ENCODE measurements around the gene SPAG9.
A peak's percentile ranks its signal among the peaks of the same experiment; 100 is the strongest.

SPAG9 gene

GRCh38 chr17:51029142-51029541 is 91.5 kb downstream of the SPAG9 start:
- TF ChIP-seq, protein P1, sequence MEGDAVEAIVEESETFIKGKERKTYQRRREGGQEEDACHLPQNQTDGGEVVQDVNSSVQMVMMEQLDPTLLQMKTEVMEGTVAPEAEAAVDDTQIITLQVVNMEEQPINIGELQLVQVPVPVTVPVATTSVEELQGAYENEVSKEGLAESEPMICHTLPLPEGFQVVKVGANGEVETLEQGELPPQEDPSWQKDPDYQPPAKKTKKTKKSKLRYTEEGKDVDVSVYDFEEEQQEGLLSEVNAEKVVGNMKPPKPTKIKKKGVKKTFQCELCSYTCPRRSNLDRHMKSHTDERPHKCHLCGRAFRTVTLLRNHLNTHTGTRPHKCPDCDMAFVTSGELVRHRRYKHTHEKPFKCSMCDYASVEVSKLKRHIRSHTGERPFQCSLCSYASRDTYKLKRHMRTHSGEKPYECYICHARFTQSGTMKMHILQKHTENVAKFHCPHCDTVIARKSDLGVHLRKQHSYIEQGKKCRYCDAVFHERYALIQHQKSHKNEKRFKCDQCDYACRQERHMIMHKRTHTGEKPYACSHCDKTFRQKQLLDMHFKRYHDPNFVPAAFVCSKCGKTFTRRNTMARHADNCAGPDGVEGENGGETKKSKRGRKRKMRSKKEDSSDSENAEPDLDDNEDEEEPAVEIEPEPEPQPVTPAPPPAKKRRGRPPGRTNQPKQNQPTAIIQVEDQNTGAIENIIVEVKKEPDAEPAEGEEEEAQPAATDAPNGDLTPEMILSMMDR (IDR thresholded peaks at IDR 0.05; ENCODE audit: low read depth, low read length) = no peak
- no peak overlapping the region for H3K4me3 ChIP-seq (replicated peaks in 1 of 2; ENCODE audit: low read depth in 2 of 2, low read length in 2 of 2)
- DNase-seq (ENCODE audit: low read depth in 2 of 2) = no peak

GRCh38 chr17:51028176-51028863 is 92.3 kb downstream of the SPAG9 start:
- H3K4me3 ChIP-seq (replicated peaks in 1 of 2; ENCODE audit: low read depth in 2 of 2, low read length in 2 of 2) = no peak overlapping the region
- TF ChIP-seq, protein P1 (IDR thresholded peaks at IDR 0.05; ENCODE audit: low read depth, low read length) = no peak
- no peak for DNase-seq (ENCODE audit: low read depth in 2 of 2)

GRCh38 chr17:51018541-51018940 is 102.1 kb downstream of the SPAG9 start:
- TF ChIP-seq, protein P1 (IDR thresholded peaks at IDR 0.05; ENCODE audit: low read depth, low read length) = no peak
- no peak overlapping the region for H3K4me3 ChIP-seq (replicated peaks in 1 of 2; ENCODE audit: low read depth in 2 of 2, low read length in 2 of 2)
- no peak for DNase-seq (ENCODE audit: low read depth in 2 of 2)

DNA sequence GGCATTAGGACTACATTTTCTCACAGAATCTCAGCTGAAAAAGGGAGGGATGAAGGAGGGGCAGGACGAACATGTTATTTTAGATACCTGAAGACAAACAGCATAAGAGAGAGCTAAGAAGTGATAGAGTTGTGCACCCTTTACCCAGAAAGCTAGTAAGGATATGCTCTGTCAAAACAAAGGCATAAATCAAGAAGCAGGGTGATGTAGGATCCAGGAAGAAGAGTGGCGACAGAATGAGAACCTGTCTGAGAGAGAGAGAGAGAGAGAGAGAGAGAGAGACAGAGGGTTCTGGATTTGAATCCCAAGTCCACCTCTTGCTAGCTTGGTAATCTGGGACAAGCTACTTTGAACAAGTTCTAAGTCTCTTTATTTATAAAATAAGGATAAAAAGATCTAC is 103.4 kb downstream of the SPAG9 start:
- DNase-seq (ENCODE audit: low read depth in 2 of 2) = no peak
- H3K4me3 ChIP-seq (replicated peaks in 1 of 2; ENCODE audit: low read depth in 2 of 2, low read length in 2 of 2) = no peak overlapping the region
- TF ChIP-seq, protein P1 (IDR thresholded peaks at IDR 0.05; ENCODE audit: low read depth, low read length) = no peak

DNA sequence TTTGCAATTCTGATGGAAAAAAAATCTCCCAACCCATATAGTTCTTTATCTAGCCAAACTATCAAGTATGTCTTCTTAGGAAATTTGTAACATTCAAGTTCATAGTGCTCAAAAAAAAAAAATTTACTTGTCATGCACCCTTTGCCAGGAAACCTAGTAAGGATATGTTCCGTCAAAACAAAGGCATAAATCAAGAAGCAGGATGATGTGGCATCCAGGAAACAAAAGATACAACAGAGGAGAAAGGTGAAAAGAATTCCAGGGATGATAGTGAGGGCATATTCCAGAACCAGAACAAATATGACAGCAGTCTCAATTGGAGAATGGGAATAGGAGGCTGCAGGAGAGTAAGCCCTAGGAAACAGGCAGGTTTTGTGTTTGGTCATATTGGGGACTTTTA is 104.6 kb downstream of the SPAG9 start:
- DNase-seq (ENCODE audit: low read depth in 2 of 2) = no peak
- H3K4me3 ChIP-seq (replicated peaks in 1 of 2; ENCODE audit: low read depth in 2 of 2, low read length in 2 of 2) = no peak overlapping the region

DNA sequence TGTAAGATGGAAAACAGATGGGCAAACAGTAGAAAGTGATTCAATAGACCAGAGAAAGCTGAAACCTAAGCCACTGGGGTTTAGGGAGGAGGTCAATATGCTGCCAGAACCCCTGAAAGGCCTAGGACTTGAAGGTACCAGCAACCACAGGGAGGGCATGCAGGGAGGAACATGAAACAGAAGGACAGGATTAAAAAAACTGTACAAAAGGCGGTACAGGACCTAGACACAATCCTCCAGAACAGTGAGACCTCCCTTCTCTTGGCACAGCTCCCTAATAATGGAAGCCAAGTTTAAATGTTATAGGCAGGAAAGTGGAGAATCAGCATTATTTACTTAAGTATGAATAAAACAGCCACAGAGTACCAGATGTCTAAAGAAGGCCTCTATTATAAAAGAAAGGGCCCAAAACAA is 105.5 kb downstream of the SPAG9 start:
- DNase-seq (ENCODE audit: low read depth in 2 of 2) = peak; percentile 34 to 43
- H3K4me3 ChIP-seq (replicated peaks in 1 of 2; ENCODE audit: low read depth in 2 of 2, low read length in 2 of 2) = no peak overlapping the region
- TF ChIP-seq, protein P1 (IDR thresholded peaks at IDR 0.05; ENCODE audit: low read depth, low read length) = no peak

More for the DNA sequence above, 104.6 kb downstream of the SPAG9 start:
- TF ChIP-seq, protein P1 (IDR thresholded peaks at IDR 0.05; ENCODE audit: low read depth, low read length) = no peak

DNA sequence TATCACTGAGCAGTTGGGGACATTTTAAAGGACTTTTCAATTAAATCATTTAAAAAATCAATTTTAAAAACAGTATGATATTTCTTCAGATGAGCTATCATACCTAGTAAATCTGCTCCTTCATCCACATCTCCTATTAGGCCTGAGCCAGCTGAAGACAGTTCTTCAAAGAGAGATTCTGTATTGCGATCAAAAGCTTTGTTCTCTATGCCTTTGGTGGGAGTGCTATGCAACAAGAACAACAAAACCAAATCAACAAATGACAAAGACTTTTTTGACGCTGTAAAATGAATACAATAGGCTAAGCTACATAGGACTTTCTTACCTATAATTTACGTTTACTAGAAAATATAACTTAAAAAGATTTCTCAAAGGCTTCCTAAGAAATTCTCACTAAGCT is 106.5 kb downstream of the SPAG9 start:
- TF ChIP-seq, protein P1 (IDR thresholded peaks at IDR 0.05; ENCODE audit: low read depth, low read length) = no peak
- no peak overlapping the region for H3K4me3 ChIP-seq (replicated peaks in 1 of 2; ENCODE audit: low read depth in 2 of 2, low read length in 2 of 2)
- no peak for DNase-seq (ENCODE audit: low read depth in 2 of 2)
